B cell (primary cell): ENCODE data around the gene BTRC. TPM values are rescaled to one million over a fixed set of nuclear protein-coding genes. Genes with fewer than 3 reads are reported as not detected.

Source experiments
- ATAC-seq: fragments of 200-7000 bp; cut with Tn5 transposase; one replicate; pipeline ENCODE4 v1.10.0; 2021; ENCODE audit warnings: low read depth, mild to moderate bottlenecking, moderate number of reproducible peaks, moderate library complexity
- CTCF ChIA-PET: fragments of 350-600 bp; sonication (Branson Sonifier 250); formaldehyde crosslinking; loops from one replicate; lab custom pipeline; 2021; ENCODE audit warnings: antibody characterized with exemption, inconsistent platforms; lab: Charles Lee
- POLR2A ChIA-PET: fragments of 350-600 bp; sonication (Branson Sonifier 250); formaldehyde crosslinking; loops from one replicate; lab custom pipeline; 2021; ENCODE audit warnings: antibody characterized with exemption; lab: Charles Lee
- DNase-seq: peaks from one replicate; pipeline ENCODE4 v3.0.0; 2013
- H2AFZ ChIP-seq: 2 replicates; pipeline ENCODE4 v1.6.1; 2012; ENCODE audit warnings: mild to moderate bottlenecking, low read depth, low read length; ENCODE audit not compliant: insufficient read depth, poor library complexity, severe bottlenecking
- H3K27ac ChIP-seq, 2 donors: 1 replicate in 1 of 2; 2 replicates in 1 of 2; pipeline ENCODE4 v1.5.1; 2012 to 2013; ENCODE audit warnings: low read length in 2 of 2, mild to moderate bottlenecking in 2 of 2, moderate library complexity in 1 of 2
- H3K27me3 ChIP-seq, 4 experiments: fragments of 200-600 bp in 1 of 4; sonication (generic) in 1 of 4; replicated peaks in 1 of 4; 1 replicate in 2 of 4; 2 replicates in 2 of 4; pipeline versions ENCODE4 v1.6.1 to v1.7.0; 2013 to 2016; ENCODE audit warnings: low read length in 3 of 4, mild to moderate bottlenecking in 2 of 4, mixed read lengths in 1 of 4, moderate library complexity in 1 of 4; ENCODE audit not compliant: insufficient read depth in 4 of 4, control insufficient read depth in 3 of 4; ENCODE audit errors: control extremely low read depth in 1 of 4
- H3K36me3 ChIP-seq, 2 experiments: replicated peaks in 1 of 2; 1 replicate in 1 of 2; 2 replicates in 1 of 2; pipeline versions ENCODE4 v1.6.1 to v1.7.1; 2013; ENCODE audit warnings: low read length in 1 of 2; ENCODE audit not compliant: insufficient read depth in 2 of 2, control insufficient read depth in 1 of 2; ENCODE audit errors: control extremely low read depth in 1 of 2, extremely low read depth in 1 of 2
- H3K4me1 ChIP-seq, 2 donors: fragments of 200-600 bp in 1 of 2; sonication (generic) in 1 of 2; 1 replicate in 1 of 2; 2 replicates in 1 of 2; pipeline versions ENCODE4 v1.5.1 to v1.6.1; 2013 to 2017; ENCODE audit warnings: low read length in 2 of 2; ENCODE audit not compliant: control insufficient read depth in 2 of 2, insufficient read depth in 2 of 2
- H3K4me2 ChIP-seq: replicated peaks from 2 replicates; pipeline ENCODE3; 2012; ENCODE audit warnings: mild to moderate bottlenecking, low read depth, low read length; ENCODE audit not compliant: poor library complexity, severe bottlenecking
- H3K4me3 ChIP-seq, 5 experiments: fragments of 200-600 bp in 1 of 5; sonication (generic) in 1 of 5; 1 replicate in 3 of 5; 2 replicates in 2 of 5; pipeline versions ENCODE4 v1.5.1 to v1.7.0; 2011 to 2016; ENCODE audit warnings: low read length in 4 of 5, mild to moderate bottlenecking in 4 of 5, low read depth in 2 of 5, control low read depth in 1 of 5, moderate library complexity in 1 of 5; ENCODE audit not compliant: insufficient read depth in 1 of 5; ENCODE audit errors: control extremely low read depth in 1 of 5, extremely low read depth in 1 of 5
- H3K79me2 ChIP-seq: fragments of 200-600 bp; sonication (generic); one replicate; pipeline ENCODE4 v1.6.0; 2016; ENCODE audit warnings: low read length; ENCODE audit not compliant: control insufficient read depth, insufficient read depth
- H3K9ac ChIP-seq: fragments of 200-600 bp; sonication (generic); 2 replicates; pipeline ENCODE4 v1.6.1; 2017; ENCODE audit warnings: mild to moderate bottlenecking, low read length, moderate library complexity
- H3K9me3 ChIP-seq, 3 donors: one replicate each; pipeline versions ENCODE4 v1.6.1 to v1.7.1; 2013; ENCODE audit warnings: low read length in 2 of 3; ENCODE audit not compliant: control insufficient read depth in 2 of 3, insufficient read depth in 1 of 3; ENCODE audit errors: control extremely low read depth in 1 of 3
- H4K20me1 ChIP-seq: 2 replicates; pipeline ENCODE4 v1.6.0; 2012; ENCODE audit warnings: mild to moderate bottlenecking, low read length; ENCODE audit not compliant: insufficient read depth, control insufficient read depth, poor library complexity, severe bottlenecking
- H3K27ac Mint-ChIP-seq: one replicate; pipeline ENCODE4 v1.8.0; 2021; ENCODE audit warnings: mixed read lengths
- H3K27me3 Mint-ChIP-seq: one replicate; pipeline ENCODE4 v1.8.0; 2021; ENCODE audit warnings: mixed read lengths
- H3K4me1 Mint-ChIP-seq: one replicate; pipeline ENCODE4 v1.8.0; 2021; ENCODE audit warnings: mixed read lengths
- H3K4me3 Mint-ChIP-seq: one replicate; pipeline ENCODE4 v1.8.0; 2021; ENCODE audit warnings: mixed read lengths
- H3K9me3 Mint-ChIP-seq: one replicate; pipeline ENCODE4 v1.8.0; 2022; ENCODE audit warnings: mixed read lengths; ENCODE audit not compliant: insufficient read depth
- CTCF ChIP-seq: fragments of 200-600 bp; IDR thresholded peaks from one replicate; pipeline ENCODE4 v1.8.0; 2022; ENCODE audit warnings: antibody characterized with exemption, mild to moderate bottlenecking
- EZH2 ChIP-seq: IDR thresholded peaks from 2 replicates; pipeline ENCODE4 v1.6.1; 2012; ENCODE audit warnings: borderline replicate concordance, low read depth, mild to moderate bottlenecking, moderate library complexity, low read length; ENCODE audit not compliant: insufficient read depth, poor library complexity, severe bottlenecking
- WGBS: methylation state at CpG from one replicate; pipeline ENCODE4 v1.1.5; 2013; ENCODE audit warnings: missing lambda C conversion rate; ENCODE audit not compliant: insufficient coverage; 5-methylcytosine and 5-hydroxymethylcytosine counted together
- intact Hi-C: fragments of 100-400 bp; cut with micrococcal nuclease; formaldehyde crosslinking; loops from one replicate; pipeline ENCODE4 v1.10.0; 2022
- polyA plus RNA-seq: library from polyadenylated mRNA; depleted of rRNA; stranded (reverse); fragments of >200 nt; gene quantifications from 2 replicates; pipeline ENCODE4 v1.2.3, GENCODE V29; 2012
- total RNA-seq, 2 donors: library from RNA; stranded (reverse); fragments of 120-200 nt in 1 of 2; gene quantifications; 1 replicate in 1 of 2; 2 replicates in 1 of 2; pipeline versions ENCODE4 v1.2.3 to v1.2.4, GENCODE V29; 2013 to 2022

The BTRC gene
- total and polyA plus RNA-seq, 2 donors (not counting 1 experiment from before 2014, with no cell fraction given), result 4.3 to 21.9 TPM

DNA sequence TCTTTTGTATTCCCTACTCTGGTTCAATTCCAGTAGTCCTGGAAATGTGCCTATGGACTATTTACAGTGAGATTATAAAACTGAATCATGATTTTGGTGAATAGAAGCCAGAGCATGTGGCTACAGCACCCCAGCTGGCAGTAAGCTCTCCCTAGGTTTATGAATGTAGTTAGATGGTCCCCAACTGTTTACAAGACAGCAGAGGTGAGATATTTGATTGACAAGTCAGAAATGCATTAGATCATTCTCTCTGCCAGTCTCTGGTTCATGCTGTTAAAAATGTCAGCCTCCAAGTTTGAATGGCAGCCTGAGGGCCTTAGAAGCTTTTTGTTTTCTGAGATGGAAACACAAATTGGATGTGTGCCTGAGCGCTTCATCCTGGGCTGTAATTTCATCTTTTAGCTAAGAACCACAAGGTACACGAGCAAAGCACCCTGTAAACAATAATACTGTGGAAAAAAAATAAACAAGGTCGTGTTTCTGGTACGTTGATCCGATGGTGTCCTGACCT, 85.0 kb downstream of the BTRC start:
- H3K27ac ChIP-seq, result no peak overlapping the region
- H3K9ac ChIP-seq, result no peak overlapping the region
- intact Hi-C loops, result no loop called here
- Mint-ChIP-seq H3K9me3 (no peaks in the 10 kb centered on the region), H3K27me3 (no peaks in the 10 kb centered on the region), H3K4me1 (peaks cover 1% of the 10 kb centered on the region), H3K27ac (no peak overlapping the region), H3K4me3 (no peak overlapping the region)
- no peaks in the 10 kb centered on the region for H3K36me3 ChIP-seq
- no peak overlapping the region for H3K4me3 ChIP-seq
- no peaks in the 10 kb centered on the region for H3K4me1 ChIP-seq
- peaks cover 4% of the 10 kb centered on the region for H4K20me1 ChIP-seq
- ATAC-seq (no peak), DNase-seq (no peak)
- POLR2A ChIA-PET, result no interaction called here
- no peaks in the 10 kb centered on the region for H3K79me2 ChIP-seq
- H3K27me3 ChIP-seq, result no peaks in the 10 kb centered on the region
- 94% methylated on average over 3 of the region's 5 CpGs for WGBS
- CTCF ChIA-PET, result interaction anchor here (0.6 to 3.9 kb wide), 3 partner anchors 106 to 225 kb away, joined by 3 to 29 read pairs (median 9); no protein-coding TSS in a partner anchor
- H3K9me3 ChIP-seq, result no peaks in the 10 kb centered on the region
- H3K4me2 ChIP-seq, result no peak overlapping the region
- TF ChIP-seq EZH2 (no peak), CTCF (no peak)
- H2AFZ ChIP-seq, result no peak overlapping the region

DNA sequence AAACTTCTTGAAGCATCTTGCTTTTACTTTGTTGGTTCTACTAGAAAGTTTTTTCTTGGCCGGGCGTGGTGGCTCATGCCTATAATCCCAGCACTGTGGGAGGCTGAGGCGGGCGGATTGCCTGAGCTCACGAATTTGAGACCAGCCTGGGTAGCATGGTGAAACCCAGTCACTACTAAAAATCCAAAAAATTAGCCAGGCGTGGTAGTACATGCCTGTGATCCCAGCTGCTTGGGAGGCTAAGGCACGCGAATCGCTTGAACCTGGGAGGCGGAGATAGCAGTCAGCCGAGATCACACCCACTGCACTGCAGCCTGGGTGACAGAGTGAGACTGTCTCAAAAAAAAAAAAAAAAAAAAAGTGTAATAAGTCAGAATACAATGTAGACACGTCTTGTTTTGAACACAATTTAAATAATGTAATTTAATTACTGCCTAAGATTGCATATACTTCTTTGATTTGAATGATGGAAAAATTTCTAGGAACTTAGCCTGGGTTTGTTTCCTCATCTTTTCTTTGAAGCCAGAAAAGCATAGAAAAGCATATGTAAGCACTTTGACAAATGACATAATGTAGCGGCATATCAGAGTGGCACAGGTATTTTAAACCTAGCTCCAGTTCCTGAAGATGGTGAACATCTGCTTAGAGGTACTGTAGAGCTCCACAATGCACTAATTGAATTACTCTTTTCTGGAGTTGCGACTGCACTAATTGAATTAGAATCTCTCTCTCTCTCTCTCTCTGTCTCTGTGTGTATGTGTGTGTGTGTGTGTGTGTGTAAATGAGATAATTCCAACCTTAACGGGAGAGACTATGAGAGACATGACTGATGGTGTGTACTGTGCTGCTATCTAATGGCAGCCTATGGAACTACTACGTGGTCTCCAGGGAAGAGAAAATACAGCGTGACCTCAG, 87.8 kb downstream of the BTRC start:
- ATAC-seq (peak; percentile 71), DNase-seq (peak; percentile 50)
- Mint-ChIP-seq H3K27me3 (no peaks in the 10 kb centered on the region), H3K4me3 (no peak overlapping the region), H3K4me1 (peaks cover 1% of the 10 kb centered on the region), H3K27ac (no peak overlapping the region), H3K9me3 (no peaks in the 10 kb centered on the region)
- 85% methylated on average over 11 of the region's 17 CpGs for WGBS
- Histone ChIP-seq H4K20me1 (peaks cover 9% of the 10 kb centered on the region), H3K4me1 (no peaks in the 10 kb centered on the region), H3K4me3 (no peak overlapping the region), H3K79me2 (no peaks in the 10 kb centered on the region), H2AFZ (no peak overlapping the region), H3K27me3 (no peaks in the 10 kb centered on the region), H3K27ac (no peak overlapping the region), H3K9me3 (no peaks in the 10 kb centered on the region), H3K9ac (no peak overlapping the region), H3K4me2 (no peak overlapping the region), H3K36me3 (no peaks in the 10 kb centered on the region)
- peak; percentile 50 for TF ChIP-seq CTCF
- TF ChIP-seq EZH2, result no peak
- intact Hi-C loops, result loop anchor here (1.0 to 5.0 kb wide), 2 partner anchors 169 to 279 kb away; no protein-coding TSS in a partner anchor
- POLR2A ChIA-PET, result no interaction called here
- CTCF ChIA-PET, result interaction anchor here (0.6 to 3.9 kb wide), 11 partner anchors 11 to 228 kb away, joined by 3 to 29 read pairs (median 4); no protein-coding TSS in a partner anchor
